OCI-M2 (cell line): Measurements from ENCODE around the gene PDGFA.

Source experiments
- DNase-seq: peaks from one replicate; lab custom pipeline; 2025; ENCODE audit not compliant: unreplicated experiment; lab: John Stamatoyannopoulos, UW

Gene PDGFA

DNA sequence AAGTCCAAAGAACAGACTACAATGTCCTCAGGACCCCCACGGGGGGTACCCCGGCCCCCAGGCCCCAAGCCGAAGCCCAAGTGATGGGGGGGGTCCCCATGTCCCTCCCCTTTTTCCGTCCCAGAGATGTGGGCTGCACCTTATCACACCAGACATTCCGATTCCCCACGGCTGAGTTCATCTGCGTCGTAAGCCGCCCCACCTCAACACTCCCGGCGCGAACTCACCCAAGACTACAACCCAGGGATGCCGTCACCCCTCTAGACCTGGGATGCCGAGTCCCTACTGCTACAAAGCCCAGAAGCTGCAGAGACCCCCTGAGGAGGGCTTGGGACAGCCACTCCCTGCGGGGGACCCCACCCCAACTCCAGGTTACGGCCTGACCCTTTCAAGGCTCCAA lies 14.5 kb downstream of the PDGFA start:
- no peak for DNase-seq

DNA sequence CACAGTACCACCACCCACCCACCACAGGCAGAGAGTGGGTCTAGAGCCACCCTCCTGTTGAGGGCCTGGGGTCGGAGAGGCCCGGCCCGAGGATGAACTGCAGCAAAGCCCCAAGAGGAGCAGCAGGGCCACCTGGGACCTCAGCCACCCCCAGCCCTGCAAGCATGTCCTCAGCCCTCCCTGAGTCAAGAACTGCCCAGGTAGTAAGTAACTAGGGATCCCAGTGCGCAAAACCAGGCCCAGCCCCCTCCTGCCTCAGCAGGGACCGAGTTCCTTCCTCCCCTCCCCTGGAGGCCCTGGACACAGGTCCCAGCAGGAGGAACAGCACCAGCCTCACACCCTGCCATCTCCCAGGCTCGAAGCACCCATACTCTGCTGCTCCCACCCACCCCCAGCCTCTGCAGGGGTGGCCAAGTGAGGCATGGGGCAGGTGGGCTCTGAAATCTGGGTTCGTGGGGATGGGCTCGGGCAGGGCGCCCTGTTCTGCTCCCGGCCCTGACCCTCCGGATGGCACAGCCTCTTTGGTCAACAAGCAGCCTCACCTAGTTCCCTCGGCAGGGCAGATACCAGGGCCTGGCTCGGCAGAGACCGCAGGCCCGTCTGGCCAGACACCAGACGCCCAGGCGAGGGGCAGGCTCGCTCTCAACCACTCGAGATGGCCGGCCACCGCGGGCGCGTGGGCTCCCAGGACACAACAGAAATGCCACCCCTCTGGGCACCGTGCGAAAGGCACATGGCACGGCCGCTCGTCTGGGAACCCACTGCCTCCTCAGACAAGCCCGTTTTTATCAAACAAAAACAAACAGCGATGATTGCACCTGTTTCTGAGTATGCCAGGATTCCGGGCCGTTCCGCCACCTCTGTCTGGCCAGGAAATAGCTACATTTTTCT lies 15.2 kb downstream of the PDGFA start:
- DNase-seq, result no peak

DNA sequence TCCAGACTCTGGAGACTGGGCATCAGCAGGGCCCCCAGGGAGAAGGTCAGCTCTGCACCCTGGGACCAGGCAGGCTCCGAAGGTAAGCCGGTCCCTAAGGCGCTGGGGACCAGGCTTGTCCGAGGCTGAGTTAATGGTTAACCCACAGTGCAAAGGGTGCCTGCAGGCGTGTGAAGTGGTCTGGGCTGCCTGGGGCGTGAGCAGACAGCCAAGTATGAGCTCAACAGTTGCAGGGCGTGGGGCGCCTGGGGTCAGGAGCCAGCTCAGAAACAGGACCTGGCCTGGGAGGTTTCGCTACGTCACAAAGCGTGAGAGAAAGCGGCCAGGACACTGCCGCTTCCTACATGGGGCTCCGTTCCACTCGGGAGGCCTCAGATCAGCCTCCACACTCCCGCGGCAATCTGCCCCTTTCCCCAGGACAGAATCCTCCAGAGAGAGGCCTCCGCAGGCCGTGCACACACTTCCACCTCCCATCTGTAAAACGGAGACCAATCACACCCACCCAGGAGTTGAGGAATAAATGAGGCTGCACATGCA lies 16.0 kb downstream of the PDGFA start:
- DNase-seq, result no peak

DNA sequence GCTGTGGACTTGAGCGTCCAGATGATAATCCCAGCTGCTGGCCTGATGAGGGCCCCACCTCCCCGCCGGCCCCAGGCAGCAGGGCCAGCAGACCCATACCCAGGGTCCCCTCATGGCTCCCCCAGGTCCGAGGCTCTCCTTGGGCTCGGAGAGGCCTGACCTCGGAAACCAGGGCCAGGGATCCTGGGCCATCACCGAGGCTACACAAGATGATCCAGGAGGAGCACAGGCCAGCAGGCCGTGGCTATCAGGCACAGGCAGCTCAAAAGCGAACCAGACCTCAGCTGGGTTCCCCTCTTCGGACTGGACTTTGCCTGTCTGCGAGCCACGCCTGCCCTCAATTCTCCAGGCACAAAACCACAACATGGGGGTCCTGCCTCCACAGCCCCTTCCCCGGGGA lies 17.4 kb downstream of the PDGFA start:
- DNase-seq, result no peak

DNA sequence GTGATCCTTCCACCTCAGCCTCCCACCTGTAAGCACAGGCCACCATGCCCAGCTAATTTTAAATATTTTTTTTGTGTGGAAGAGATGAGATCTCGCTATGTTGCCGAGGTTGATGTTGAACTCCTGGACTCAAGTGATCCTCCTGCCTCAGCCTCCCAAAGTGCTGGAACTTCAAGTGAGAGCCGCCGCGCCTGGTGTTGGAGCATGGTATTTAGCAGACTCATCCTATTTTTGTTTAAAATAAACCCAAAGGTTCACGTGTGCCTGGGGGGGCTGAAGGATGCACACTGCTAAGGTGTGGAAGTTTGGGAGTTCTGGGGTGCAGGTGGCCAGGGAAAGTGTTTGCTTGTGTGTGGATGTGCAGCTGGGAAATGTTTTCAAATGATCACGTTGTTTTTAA lies 18.1 kb downstream of the PDGFA start:
- no peak for DNase-seq

DNA sequence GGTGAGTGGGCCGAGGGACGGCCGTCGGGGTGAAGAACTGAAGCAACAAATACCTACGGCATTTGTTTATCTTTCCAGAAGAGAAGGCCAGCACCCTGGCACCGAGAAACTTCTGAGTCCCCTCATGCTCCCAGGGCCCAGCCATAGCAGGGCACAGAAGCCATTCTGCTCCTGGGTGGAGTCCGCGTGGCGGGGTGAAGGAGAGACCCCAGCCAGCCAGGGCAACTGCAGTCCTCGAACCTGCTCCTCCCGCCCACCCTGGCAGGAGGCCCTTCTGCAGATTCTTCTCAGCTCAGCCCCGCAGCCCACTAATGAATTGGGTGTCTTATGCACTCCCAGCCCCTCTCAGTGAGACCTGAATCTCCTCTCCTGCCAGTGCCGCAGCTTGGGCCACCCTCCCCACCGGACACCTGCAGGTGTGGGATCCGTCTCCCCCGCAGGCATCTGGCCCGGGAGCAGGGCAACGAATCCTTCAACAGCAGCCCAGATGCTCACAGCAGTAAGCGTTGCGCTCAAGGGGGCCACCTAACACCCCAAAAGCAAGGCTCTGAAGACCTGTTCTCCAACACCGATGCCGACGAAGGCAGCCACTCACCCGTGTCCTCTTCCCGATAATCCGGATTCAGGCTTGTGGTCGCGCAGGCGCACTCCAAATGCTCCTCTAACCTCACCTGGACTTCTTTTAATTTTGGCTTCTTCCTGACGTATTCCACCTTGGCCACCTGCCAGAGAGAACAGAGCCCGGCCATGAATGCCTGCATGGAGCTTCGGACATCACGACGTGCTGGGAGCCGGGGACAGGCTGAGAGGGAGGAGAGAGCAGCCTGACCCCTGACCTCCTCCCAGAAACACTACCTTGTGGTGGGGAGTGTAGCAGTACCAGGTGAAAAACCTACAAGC lies 18.9 kb downstream of the PDGFA start:
- no peak for DNase-seq

DNA sequence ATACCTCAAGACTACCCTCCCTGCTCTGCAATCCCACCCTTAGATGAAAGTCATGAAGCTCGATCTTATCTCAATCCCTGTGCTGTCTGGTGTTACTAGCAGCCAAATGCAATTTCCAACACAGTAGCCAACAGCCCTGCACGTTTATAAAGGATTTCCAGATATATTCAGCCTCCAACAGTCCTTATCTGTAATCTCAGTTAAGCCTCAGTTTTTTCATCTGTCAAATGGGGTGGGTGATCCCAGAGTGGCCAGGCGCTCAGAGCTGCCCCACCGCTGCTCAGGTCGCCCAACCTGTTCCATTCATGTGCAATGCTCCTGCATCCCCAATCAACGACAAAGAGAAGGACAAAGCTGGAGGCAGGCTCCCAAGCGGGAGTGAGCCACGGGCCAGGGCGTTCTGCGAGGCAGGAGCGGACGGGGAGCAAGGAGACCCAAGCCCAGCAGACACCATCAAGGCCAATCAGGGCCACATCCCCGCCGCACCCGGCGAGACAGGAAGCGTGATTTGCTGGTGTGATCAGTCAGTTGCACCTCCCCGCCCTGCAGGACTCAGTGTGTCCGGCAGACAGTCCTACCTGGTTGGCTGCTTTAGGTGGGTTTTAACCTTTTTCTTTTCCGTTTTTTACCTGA lies 19.7 kb downstream of the PDGFA start:
- DNase-seq, result no peak

DNA sequence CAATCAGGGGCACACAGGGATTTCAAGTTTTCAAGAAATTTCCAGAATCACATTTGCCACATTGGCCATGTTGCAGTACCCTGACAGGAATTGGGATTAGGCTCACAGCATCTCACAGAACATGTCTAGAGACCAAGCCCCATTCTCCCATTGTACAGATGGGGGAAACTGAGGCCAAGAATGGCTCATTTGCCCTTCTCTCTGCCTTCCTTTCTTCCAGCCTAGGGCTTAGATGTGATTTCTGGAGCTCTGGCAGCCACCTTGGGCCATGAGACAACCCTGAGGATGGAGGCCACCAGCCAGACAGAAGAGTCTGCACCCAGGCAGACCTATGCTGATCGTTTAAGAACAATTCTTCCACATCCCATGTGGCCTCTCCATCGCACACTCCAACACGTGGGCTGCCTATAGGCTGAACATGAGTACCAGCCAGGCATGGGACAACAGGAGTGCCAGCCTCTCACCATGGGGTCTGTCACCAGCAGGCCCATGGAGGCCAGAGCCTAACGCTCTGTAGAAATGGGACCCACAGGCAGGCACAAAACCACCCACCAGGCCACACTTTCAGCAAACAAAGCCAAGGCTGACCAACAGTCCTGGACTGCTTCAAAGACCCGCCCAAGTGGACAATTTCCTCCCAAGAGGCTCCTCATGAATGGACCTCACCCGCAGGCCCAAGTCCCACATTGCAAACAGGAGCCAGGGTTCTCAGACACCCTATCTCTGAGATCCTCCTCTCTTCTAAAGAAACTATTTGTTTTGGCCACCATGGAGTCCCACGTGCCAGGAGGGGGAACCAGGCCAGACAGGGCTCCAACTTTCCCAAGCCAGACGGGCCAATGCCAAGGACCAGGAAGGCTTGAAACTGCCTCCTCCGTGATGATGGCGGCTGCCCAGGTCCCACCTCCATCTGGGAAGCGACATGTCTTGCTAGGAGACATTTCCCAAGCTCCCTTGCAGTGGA lies 20.7 kb downstream of the PDGFA start:
- no peak for DNase-seq

DNA sequence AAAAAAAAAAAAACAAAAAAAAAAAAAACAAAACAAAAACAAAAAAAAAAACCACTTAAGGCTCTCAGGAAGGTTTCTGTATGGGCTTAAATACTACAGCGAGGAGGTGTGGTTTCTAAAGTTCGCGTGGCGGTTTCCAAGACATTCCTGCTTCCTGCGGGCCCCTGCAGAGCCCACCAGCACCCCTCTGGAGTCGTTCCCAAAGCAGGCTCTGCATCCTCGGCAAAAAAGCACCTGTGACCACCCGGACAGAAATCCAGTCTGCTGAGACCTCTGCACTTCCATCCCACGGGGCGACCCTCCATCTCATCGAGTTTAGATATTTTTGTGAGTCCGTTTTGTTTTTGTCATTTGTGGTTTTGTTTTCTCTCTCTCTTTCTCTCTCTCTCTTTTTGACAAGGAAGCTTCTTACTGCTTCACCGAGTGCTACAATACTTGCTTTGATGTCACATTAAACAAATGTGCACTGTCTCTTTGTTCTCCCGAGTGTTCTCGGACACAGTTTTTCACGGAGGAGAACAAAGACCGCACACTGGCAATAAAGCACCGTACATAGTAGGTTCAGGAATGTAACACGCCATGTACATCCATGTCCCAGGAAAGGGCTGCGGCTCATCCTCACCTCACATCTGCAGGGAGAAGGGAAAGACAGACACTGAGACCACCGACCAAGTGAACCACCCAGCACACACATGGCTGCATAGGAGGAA lies 21.5 kb downstream of the PDGFA start:
- no peak for DNase-seq

DNA sequence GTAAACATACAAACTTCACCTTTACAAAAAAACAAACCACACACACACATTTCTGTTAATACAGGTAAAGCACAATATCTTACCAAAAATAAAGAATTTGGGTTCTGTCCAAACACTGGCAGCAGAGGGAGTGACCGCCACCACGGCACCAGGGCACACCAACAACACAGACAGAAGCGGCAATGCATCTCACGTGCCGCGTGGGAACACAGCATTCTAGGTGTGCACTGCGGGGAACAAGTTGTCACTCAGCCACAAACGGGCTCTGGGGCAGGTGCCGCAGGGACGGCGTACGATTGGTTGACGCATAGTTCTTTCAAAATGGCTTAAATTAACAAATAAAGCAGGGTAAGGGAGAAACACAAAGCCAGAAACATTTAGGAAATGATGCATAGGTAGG lies 22.3 kb downstream of the PDGFA start:
- DNase-seq, result no peak

DNA sequence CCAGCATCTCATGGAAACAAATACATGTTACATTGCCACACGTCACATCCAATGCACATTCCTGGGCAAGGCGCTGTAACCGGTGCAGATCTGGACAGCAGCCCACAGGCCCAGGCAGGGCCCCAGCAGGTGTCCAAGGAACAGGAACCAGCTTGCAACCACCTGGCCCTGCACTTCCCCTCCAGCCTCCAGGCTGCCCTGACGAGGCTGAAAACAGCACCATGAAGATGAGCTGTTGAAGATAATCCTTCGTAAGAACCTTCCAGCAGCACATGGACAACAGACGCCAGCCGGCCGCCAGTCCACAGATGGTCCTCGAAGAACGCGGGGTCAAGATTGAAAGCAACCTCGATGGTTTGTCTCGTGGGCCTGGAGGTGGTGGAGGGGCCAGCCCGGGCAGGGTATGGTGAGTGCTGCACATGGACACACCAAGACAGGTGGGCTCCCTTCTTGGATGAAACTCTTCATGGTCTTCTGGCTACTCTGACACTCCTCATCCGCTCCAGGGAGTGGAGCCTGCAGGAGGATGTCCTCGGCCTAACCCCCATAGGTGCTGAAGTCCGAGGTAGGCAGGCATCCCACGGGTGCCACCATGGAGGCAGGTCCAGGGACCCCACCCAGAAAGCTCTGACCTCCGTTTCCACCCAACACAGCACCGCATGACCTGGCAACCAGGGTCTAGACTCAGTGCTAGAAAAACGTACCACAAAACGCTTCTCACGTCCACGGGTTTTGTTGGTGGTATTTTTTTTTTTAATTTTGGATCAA lies 22.9 kb downstream of the PDGFA start:
- DNase-seq, result no peak

DNA sequence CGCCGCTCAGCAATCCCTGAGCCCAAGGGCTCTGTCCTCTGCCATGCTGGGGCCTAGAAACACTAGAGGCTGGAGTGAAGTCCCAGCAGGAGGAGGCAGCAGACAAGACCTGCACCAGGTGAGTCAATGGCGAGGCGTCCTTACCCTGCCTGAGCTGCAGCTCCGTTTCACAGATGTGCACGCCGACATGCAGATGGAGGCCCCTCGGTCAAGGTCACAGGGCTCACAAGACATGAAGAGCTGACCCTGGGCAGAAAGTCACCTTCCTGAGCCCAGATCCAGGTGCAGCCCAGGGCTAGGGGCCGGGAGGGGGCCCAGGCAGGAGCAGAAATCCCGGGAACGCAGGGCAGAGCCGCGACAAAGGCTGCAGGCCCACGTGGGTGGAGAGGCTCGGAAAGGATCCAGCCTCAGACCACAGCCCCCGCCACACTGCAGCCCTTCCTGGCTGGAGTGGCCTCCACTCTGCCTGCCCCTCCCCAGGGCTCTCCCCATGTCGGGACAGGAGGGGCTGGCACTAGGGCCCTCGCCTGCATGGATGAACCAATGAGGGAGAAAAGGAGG lies 23.8 kb downstream of the PDGFA start:
- DNase-seq, result no peak

DNA sequence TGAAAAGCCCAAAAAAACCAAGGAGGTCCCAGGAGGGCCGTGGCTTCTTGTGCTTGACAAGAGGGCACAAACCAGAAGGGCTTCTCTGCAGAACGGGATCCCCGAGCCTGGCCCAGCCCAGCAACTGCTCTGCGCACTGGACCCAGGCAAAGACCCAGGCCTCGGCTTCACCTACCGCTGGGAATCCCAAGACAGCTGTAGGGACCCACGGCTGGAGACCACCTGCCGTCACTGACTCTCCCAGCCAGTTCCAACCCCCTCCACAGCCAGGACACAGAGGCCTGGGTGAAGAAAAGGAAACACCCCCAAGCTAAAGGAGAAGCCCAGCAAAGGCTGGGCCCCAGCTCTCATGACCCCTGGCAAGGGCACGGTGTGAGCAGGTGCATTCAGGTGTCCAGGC lies 24.3 kb downstream of the PDGFA start:
- DNase-seq, result no peak

DNA sequence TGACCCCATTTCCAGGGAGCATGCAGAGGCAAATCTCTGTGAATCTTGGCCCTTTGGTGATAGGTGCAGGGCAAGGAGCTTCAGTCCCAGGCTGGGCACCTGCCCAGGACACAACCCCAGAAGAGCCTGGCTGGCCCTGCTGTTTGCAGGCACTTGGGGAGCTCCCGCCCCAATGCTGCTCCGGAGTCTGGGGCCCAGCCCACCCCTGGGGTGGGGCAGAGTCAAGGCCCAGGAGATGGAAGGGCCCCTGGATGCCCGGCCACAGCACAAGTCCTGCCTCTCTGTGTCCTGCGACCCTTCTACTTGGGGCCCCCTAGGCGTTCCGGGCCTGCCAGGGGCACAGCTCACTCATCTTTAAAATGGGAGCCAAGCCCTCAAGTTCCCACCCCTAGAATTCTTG lies 24.7 kb downstream of the PDGFA start:
- no peak for DNase-seq

DNA sequence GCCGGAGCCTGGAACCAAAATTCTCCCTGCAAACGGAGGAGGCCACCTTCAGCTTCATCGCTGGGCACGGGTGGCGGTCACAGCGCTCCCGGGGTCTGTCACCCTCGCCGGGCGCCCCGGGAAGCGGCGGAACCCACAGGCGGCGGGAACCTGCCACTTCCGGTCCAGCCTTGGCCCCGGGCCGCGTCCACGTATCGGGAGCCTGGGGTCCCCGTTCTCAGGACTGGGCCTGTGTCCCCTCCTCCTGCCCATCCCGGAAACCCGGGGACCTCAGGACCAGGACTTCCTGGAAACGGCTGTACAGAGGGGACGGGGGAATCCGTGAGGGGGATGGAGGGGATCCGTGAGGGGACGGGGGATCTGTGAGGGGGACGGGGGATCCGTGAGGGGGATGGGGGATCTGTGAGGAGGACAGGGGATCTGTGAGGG lies 25.4 kb downstream of the PDGFA start:
- no peak for DNase-seq

DNA sequence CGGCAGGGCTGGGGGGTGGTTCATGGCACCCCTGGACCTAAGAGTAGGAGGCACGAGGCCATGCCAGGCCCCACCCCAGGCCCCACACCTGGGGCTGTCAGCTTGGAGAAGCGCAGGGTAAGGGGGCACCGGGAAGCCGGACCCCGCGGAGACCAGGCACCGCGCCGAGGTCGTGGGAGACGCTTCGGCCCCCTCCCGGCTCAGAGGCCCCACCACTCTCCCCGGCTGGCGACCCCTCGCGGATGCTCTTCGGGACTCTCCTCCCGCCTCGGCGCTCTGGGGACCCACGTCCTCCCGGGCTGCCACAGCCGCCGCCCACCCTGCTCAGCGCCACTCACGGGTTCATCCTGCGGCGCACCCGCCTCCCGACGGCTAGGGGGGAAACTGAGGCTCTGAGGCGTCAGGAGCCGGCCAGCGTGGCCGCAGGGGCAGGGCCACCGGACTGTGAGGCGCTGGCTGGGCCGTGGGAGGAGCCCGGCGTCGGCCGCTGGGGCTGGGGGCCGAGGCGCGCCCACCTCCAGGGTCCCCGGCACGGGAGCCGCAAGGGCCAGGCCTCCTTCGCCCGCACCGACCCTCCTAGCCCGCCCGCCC lies 25.9 kb downstream of the PDGFA start:
- no peak for DNase-seq

DNA sequence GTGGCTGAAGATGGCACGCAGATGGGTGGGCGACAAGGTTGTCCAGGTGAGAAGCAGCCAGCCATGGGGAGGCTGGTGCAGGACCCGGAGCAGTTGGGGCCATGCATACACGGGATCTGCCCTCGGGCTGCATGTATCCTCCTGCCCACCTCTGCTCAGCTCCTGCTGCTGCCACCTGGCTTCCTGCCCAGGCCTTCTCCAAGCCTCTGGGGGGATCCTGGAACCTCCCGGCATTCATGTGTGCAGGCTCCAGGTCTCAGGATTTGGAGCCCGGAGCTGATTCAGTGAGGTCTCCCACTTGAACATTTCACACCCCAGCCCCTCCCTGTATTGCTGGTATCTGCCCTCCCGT lies 27.0 kb downstream of the PDGFA start:
- DNase-seq, result no peak
